Loucy (cell line): ENCODE measurements around the gene BACE1.
"Not testable (repeated sequence)": the region's sequence is repeated elsewhere in the genome, so short reads cannot be mapped to it uniquely, and the experiment has no call there.

ENCODE experiments used
- H2AFZ ChIP-seq: fragments of 200-600 bp; sonication (generic); 2 replicates; pipeline ENCODE4 v1.6.0; 2016; ENCODE audit warnings: antibody characterized with exemption, mild to moderate bottlenecking, low read length, moderate library complexity
- H3F3A ChIP-seq: fragments of 200-600 bp; 2 replicates; pipeline ENCODE4 v1.6.0; 2016; ENCODE audit warnings: antibody characterized with exemption, low read depth, mild to moderate bottlenecking
- H3K27me3 ChIP-seq: fragments of 200-600 bp; sonication (generic); 2 replicates; pipeline ENCODE4 v1.6.1; 2014; ENCODE audit warnings: low read length, mild to moderate bottlenecking; ENCODE audit not compliant: insufficient read depth, poor library complexity, severe bottlenecking
- H3K36me3 ChIP-seq: fragments of 200-600 bp; sonication (generic); 2 replicates; pipeline ENCODE4 v1.6.1; 2016; ENCODE audit warnings: low read length; ENCODE audit not compliant: insufficient read depth
- H3K4me1 ChIP-seq: fragments of 200-600 bp; sonication (generic); 2 replicates; pipeline ENCODE4 v1.5.1; 2014; ENCODE audit warnings: low read length, mild to moderate bottlenecking; ENCODE audit not compliant: insufficient read depth, poor library complexity, severe bottlenecking
- H3K4me2 ChIP-seq: fragments of 200-600 bp; sonication (generic); 2 replicates; pipeline ENCODE4 v1.6.0; 2014; ENCODE audit warnings: antibody characterized with exemption, low read length, low read depth, mild to moderate bottlenecking; ENCODE audit not compliant: poor library complexity, severe bottlenecking
- H3K4me3 ChIP-seq: fragments of 200-600 bp; sonication (generic); 2 replicates; pipeline ENCODE4 v1.5.1; 2014; ENCODE audit warnings: low read length, mild to moderate bottlenecking, mixed read lengths; ENCODE audit not compliant: poor library complexity, severe bottlenecking
- H3K79me2 ChIP-seq: fragments of 200-600 bp; sonication (generic); 2 replicates; pipeline ENCODE4 v1.6.1; 2014; ENCODE audit warnings: low read length; ENCODE audit not compliant: insufficient read depth
- H3K9ac ChIP-seq: fragments of 200-600 bp; sonication (generic); 2 replicates; pipeline ENCODE4 v1.6.0; 2014; ENCODE audit warnings: mild to moderate bottlenecking, low read depth, low read length, moderate library complexity; ENCODE audit not compliant: poor library complexity, severe bottlenecking
- H3K9me2 ChIP-seq: fragments of 200-600 bp; sonication (generic); replicated peaks from 2 replicates; pipeline ENCODE4 v1.6.1; 2016; ENCODE audit warnings: low read depth, low read length, mixed read lengths
- H3K9me3 ChIP-seq: fragments of 200-600 bp; sonication (generic); 2 replicates; pipeline ENCODE4 v1.6.1; 2014; ENCODE audit warnings: mild to moderate bottlenecking, antibody characterized with exemption, low read length, low read depth; ENCODE audit not compliant: insufficient read depth
- H4K20me1 ChIP-seq: fragments of 200-600 bp; sonication (generic); 2 replicates; pipeline ENCODE4 v1.6.0; 2014; ENCODE audit warnings: antibody characterized with exemption, low read length, mild to moderate bottlenecking; ENCODE audit not compliant: insufficient read depth, poor library complexity, severe bottlenecking
- CTCF ChIP-seq: fragments of 200-600 bp; sonication (generic); conservative IDR thresholded peaks from 2 replicates; pipeline ENCODE4 v1.5.1; 2014; ENCODE audit warnings: mild to moderate bottlenecking, antibody characterized with exemption, low read length
- EZH2phosphoT487 ChIP-seq: fragments of 200-600 bp; IDR thresholded peaks from 2 replicates; pipeline ENCODE4 v1.6.1; 2018; ENCODE audit warnings: antibody characterized with exemption, mild to moderate bottlenecking, moderate library complexity, borderline replicate concordance

Gene BACE1

DNA sequence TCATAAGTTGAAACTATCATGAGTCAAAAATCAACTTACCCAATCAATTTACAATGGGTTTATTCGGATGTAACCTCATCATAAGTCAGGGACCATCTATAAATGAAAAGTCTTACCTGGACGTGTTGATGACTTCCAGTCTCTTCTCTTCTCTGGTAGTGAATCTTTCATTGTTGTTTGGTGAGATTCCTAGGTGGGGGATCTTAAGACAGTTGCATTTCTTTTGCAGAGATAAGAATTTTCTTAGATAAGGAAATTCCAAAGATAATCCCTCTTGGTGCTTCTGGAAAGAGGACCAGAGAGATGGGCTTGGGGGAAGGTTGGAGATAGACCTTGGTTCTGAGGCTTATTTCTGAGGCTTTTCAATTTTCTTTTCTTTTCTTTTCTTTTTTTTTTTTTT, 46.2 kb downstream of the BACE1 start:
- Histone ChIP-seq H3K4me3 (no peak overlapping the region), H3K36me3 (no peaks in the 10 kb centered on the region), H3K27me3 (no peaks in the 10 kb centered on the region), H3K4me1 (no peaks in the 10 kb centered on the region), H3K79me2 (no peaks in the 10 kb centered on the region), H3K9me2 (no peaks in the 10 kb centered on the region), H4K20me1 (no peaks in the 10 kb centered on the region), H2AFZ (no peak overlapping the region), H3F3A (no peaks in the 10 kb centered on the region), H3K9me3 (no peaks in the 10 kb centered on the region), H3K4me2 (no peak overlapping the region), H3K9ac (no peak overlapping the region)
- TF ChIP-seq EZH2phosphoT487 (no peak), CTCF (no peak)

DNA sequence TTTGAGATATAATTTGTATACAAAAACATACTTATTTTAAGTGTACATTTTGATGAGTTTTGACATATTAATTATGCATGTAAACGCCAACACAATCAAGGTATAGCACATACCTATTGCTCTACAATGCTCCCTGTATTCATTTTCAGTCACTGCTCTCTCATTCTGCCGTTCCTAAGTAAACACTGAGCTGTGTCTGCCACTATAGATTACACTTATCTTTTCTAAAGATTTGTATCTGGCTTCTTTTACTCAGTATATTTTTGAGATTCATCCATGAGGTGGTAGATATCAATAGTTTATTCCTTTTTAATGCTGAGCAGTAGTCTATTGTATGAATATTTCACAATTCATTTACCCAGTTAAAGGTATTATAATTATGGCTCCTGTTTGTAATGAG, 50.3 kb downstream of the BACE1 start:
- no peak overlapping the region for H3K9ac ChIP-seq
- H3K9me3 ChIP-seq: no peaks in the 10 kb centered on the region
- H3K4me3 ChIP-seq: no peak overlapping the region
- H3K27me3 ChIP-seq: no peaks in the 10 kb centered on the region
- no peaks in the 10 kb centered on the region for H3F3A ChIP-seq
- no peaks in the 10 kb centered on the region for H3K79me2 ChIP-seq
- TF ChIP-seq EZH2phosphoT487 (no peak), CTCF (no peak)
- H3K9me2 ChIP-seq: no peaks in the 10 kb centered on the region
- H4K20me1 ChIP-seq: no peaks in the 10 kb centered on the region
- no peaks in the 10 kb centered on the region for H3K36me3 ChIP-seq
- H3K4me1 ChIP-seq: no peaks in the 10 kb centered on the region
- no peak overlapping the region for H3K4me2 ChIP-seq
- no peak overlapping the region for H2AFZ ChIP-seq

DNA sequence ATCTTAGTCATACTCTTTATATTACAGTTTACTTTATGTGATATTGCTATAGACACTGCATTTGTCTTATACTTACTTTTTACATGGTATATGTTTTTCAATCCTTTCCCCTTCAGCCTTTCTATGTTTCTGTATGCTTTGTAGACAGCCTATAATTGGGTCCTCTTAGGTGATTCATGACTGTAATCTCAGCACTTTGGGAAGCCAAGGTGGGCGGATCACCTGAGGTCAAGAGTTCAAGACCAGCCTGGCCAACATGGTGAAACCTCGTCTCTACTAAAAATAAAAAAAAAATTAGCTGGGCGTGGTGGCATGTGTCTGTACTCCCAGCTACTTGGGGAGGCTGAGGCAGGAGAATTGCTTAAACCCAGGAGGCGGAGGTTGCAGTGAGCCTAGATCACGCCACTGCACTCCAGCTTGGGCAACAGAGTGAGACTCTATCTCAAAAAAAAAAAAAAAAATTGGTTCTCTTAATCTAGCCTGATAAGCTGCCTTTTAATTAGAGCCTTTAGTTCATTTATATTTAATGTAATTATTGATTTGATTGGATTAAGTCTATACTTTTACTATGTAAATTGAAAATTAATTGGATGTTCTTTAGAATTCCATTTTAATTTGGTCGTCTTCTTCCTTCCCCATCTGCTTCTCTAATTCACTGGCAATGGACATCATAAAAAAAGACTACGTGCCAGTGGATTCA, 51.3 kb downstream of the BACE1 start:
- H3K9me3 ChIP-seq, H3K4me2 ChIP-seq, H4K20me1 ChIP-seq, H2AFZ ChIP-seq, H3F3A ChIP-seq, H3K4me3 ChIP-seq, H3K9ac ChIP-seq, H3K27me3 ChIP-seq, H3K9me2 ChIP-seq, H3K4me1 ChIP-seq, H3K36me3 ChIP-seq, H3K79me2 ChIP-seq: not testable (repeated sequence)

DNA sequence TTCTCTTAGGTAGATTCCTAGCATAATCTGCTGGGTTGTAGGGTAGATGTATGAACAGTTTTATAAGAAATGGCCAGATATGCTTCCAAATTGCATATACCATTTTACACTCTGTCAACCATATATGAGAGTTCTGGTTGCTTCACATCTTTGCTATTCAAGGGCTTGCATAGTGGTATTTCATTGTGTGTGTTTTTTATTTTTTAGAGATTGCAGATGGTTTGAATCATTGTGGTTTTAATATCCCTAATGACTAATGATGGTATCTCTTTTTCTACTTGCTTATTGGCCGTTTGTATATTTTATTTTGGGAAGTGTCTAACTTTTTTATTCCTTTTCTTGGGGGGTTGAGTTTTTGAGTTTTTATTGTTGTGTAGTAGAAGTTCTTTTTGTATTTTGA, 56.6 kb downstream of the BACE1 start:
- H3K4me2 ChIP-seq: no peak overlapping the region
- H3K9me2 ChIP-seq: no peaks in the 10 kb centered on the region
- TF ChIP-seq CTCF (no peak), EZH2phosphoT487 (no peak)

More for the DNA sequence above, 56.6 kb downstream of the BACE1 start:
- Histone ChIP-seq H3K4me3 (no peak overlapping the region), H3K4me1 (no peaks in the 10 kb centered on the region), H3K27me3 (no peaks in the 10 kb centered on the region), H2AFZ (no peak overlapping the region), H4K20me1 (no peaks in the 10 kb centered on the region), H3F3A (no peaks in the 10 kb centered on the region), H3K79me2 (no peaks in the 10 kb centered on the region), H3K9me3 (no peaks in the 10 kb centered on the region), H3K36me3 (no peaks in the 10 kb centered on the region; the same call in none of the 2 replicates), H3K9ac (no peak overlapping the region)
